Thoracic aorta (tissue), 2 donors: ENCODE measurements around the gene RGS16. TPM values are rescaled to one million over a fixed set of nuclear protein-coding genes. Genes with fewer than 3 reads are reported as not detected.

ENCODE experiments used
- ATAC-seq: fragments of 150-250 bp; one replicate; pipeline ENCODE4 v1.8.0; 2017; ENCODE audit warnings: low read depth; ENCODE audit not compliant: insufficient number of reproducible peaks, low FRiP score
- DNase-seq: peaks from one replicate; pipeline ENCODE4 v3.0.0-alpha.2; 2020; ENCODE audit warnings: low spot score
- H3K27ac ChIP-seq, 2 donors: fragments of 200-600 bp; sonication (generic); 1 replicate in 1 of 2; 2 replicates in 1 of 2; pipeline ENCODE4 v1.5.1; 2016; ENCODE audit warnings: mild to moderate bottlenecking in 2 of 2, moderate library complexity in 2 of 2
- H3K27me3 ChIP-seq: fragments of 200-600 bp; sonication (generic); replicated peaks from 2 replicates; pipeline ENCODE4 v1.6.0; 2016; ENCODE audit warnings: mild to moderate bottlenecking; ENCODE audit not compliant: insufficient read depth
- H3K36me3 ChIP-seq: fragments of 200-600 bp; sonication (generic); one replicate; pipeline ENCODE4 v1.5.1; 2016
- H3K4me1 ChIP-seq, 2 donors: fragments of 200-600 bp; sonication (generic); 1 replicate in 1 of 2; 2 replicates in 1 of 2; pipeline versions ENCODE4 v1.5.1 to v1.6.0; 2016; ENCODE audit warnings: low read depth in 2 of 2, mild to moderate bottlenecking in 1 of 2; ENCODE audit not compliant: control insufficient read depth in 1 of 2
- H3K4me3 ChIP-seq: fragments of 200-600 bp; sonication (generic); 2 replicates; pipeline ENCODE4 v1.5.1; 2016; ENCODE audit warnings: mild to moderate bottlenecking
- H3K9me3 ChIP-seq: fragments of 200-600 bp; sonication (generic); 2 replicates; pipeline ENCODE4 v1.5.1; 2016
- total RNA-seq, 2 donors: library from RNA; depleted of rRNA; stranded (reverse); fragments of >200 nt; gene quantifications; one replicate each; pipeline versions ENCODE4 v1.1.0 to v1.2.3, GENCODE V29; 2016
- TF ChIP-seq, protein P1 (sequence below): fragments of 200-600 bp; sonication (generic); IDR thresholded peaks from one replicate; pipeline ENCODE4 v1.5.1; 2019; ENCODE audit warnings: antibody characterized with exemption

Gene RGS16
- total RNA-seq, 2 donors from 2014 or later = 8.8 to 15.2 TPM

DNA sequence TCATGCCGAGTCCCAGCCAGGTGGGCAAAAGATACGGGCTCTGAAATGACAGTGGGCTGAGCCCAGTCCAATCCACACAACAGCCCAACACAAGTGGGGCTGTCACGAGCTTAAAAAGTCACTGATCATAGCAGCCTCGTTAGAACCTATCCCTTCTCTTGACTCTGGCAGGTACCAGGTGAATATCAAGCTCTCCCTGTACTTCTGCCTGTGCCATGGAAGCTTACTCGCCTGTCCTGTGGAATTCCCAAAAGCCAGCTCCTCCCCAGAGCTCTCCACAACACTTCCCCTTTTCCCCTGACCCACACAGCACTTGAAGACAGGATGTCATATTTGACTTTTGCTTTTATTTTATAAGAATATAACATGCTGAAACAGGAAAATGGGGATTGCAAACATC lies 5.9 kb downstream of the RGS16 start:
- H3K36me3 ChIP-seq = no peaks in the 10 kb centered on the region
- ATAC-seq (no peak), DNase-seq (no peak)
- H3K4me3 ChIP-seq = no peak overlapping the region
- TF ChIP-seq, protein P1, sequence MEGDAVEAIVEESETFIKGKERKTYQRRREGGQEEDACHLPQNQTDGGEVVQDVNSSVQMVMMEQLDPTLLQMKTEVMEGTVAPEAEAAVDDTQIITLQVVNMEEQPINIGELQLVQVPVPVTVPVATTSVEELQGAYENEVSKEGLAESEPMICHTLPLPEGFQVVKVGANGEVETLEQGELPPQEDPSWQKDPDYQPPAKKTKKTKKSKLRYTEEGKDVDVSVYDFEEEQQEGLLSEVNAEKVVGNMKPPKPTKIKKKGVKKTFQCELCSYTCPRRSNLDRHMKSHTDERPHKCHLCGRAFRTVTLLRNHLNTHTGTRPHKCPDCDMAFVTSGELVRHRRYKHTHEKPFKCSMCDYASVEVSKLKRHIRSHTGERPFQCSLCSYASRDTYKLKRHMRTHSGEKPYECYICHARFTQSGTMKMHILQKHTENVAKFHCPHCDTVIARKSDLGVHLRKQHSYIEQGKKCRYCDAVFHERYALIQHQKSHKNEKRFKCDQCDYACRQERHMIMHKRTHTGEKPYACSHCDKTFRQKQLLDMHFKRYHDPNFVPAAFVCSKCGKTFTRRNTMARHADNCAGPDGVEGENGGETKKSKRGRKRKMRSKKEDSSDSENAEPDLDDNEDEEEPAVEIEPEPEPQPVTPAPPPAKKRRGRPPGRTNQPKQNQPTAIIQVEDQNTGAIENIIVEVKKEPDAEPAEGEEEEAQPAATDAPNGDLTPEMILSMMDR = no peak
- H3K9me3 ChIP-seq = no peaks in the 10 kb centered on the region
- H3K4me1 ChIP-seq = peaks cover 2 to 25% of the 10 kb centered on the region in 2 donors
- no peaks in the 10 kb centered on the region for H3K27me3 ChIP-seq
- no peak overlapping the region for H3K27ac ChIP-seq

DNA sequence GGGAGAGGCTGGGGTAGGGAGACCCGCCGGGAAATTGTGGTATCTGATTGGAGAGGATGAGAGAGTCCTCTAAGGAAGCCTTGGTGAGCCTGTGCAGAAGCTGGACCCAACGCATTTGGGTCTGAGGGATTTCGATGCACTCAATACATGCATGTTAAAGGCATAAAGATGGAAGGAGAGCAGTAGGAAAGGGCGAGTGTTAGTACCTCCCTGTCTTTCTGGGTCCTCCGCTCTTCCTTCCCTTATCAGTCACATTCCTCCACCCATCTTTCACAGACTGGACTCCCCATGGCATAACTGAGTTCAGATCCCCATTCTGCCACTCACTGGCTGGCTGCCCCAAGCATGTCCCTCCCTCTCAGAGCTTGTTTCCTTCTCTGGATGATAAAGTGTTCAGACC lies 7.3 kb downstream of the RGS16 start:
- no peak overlapping the region for H3K4me3 ChIP-seq
- peaks cover 2 to 13% of the 10 kb centered on the region in 2 donors for H3K4me1 ChIP-seq
- no peak overlapping the region for H3K27ac ChIP-seq
- DNase-seq (no peak), ATAC-seq (no peak)
- no peaks in the 10 kb centered on the region for H3K9me3 ChIP-seq
- no peaks in the 10 kb centered on the region for H3K36me3 ChIP-seq
- TF ChIP-seq, protein P1 = no peak
- no peaks in the 10 kb centered on the region for H3K27me3 ChIP-seq

GRCh38 chr1:182595641-182596240 lies 8.4 kb downstream of the RGS16 start:
- peak overlapping the region in 1 of 2 donors; percentile 6 for H3K27ac ChIP-seq
- H3K27me3 ChIP-seq = no peaks in the 10 kb centered on the region
- DNase-seq (no peak), ATAC-seq (no peak)
- H3K4me3 ChIP-seq = no peak overlapping the region
- TF ChIP-seq, protein P1 = peak; percentile 70
- H3K36me3 ChIP-seq = no peaks in the 10 kb centered on the region
- peaks cover 0 to 5% of the 10 kb centered on the region in 2 donors for H3K4me1 ChIP-seq
- H3K9me3 ChIP-seq = no peaks in the 10 kb centered on the region

DNA sequence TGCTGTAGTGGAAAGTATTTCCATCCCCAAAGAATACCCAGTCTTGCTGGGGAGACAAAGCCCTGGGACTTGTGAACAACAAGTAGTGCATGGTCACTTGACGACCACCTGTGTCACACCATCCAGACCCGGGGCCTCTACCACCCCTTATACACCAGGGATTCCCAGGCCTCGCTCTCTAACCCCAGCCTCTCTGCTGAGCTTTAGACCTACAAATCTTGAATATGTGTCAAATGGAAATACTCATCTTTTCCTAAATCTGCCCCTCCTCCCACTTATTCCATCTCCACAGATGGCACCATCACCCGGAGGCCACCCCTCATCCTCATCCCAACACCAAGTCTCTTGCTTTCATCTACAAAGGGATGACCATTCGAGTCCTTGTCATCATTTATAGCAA lies 14.3 kb downstream of the RGS16 start:
- DNase-seq = no peak
- peaks cover 6 to 21% of the 10 kb centered on the region in 2 donors for H3K4me1 ChIP-seq
- no peaks in the 10 kb centered on the region for H3K9me3 ChIP-seq
- no peak for ATAC-seq
- H3K27me3 ChIP-seq = no peaks in the 10 kb centered on the region
- H3K36me3 ChIP-seq = no peaks in the 10 kb centered on the region
- no peak overlapping the region for H3K27ac ChIP-seq
- TF ChIP-seq, protein P1 = no peak
- no peak overlapping the region for H3K4me3 ChIP-seq

DNA sequence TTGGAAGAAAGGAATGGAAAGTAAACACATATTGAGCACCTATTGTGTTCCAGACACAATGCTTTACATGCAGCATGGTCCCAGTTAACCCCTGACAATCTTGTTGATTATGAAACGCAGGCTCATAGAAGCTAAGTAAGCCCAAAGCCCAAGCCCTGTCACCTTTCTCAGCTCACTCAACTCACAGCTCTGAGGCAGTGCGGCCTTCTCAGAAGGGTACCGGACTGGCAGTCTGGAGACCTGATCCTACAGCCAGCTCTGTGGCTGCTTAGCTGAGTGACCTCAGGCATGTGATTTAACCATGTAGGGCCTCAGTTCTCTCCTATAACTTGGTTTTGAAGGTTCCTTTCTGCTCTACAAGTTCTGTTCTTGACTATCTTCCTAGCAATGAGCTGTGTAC lies 14.7 kb downstream of the RGS16 start:
- no peaks in the 10 kb centered on the region for H3K36me3 ChIP-seq
- TF ChIP-seq, protein P1 = no peak
- no peaks in the 10 kb centered on the region for H3K27me3 ChIP-seq
- H3K27ac ChIP-seq = peak overlapping the region in 1 of 2 donors; percentile 78
- H3K9me3 ChIP-seq = no peaks in the 10 kb centered on the region
- peak overlapping the region; percentile 82 for H3K4me3 ChIP-seq
- peaks cover 9 to 25% of the 10 kb centered on the region in 2 donors for H3K4me1 ChIP-seq
- no peak for DNase-seq
- no peak for ATAC-seq
